Urinary bladder (tissue), 4 donors: Measurements from ENCODE around the gene OR6Q1. TPM values are rescaled to one million over a fixed set of nuclear protein-coding genes. Genes with fewer than 3 reads are reported as not detected.

Experiments
- DNase-seq: peaks from one replicate; pipeline ENCODE4 v3.0.0-alpha.2; 2015; ENCODE audit errors: extremely low spot score
- H3K27ac ChIP-seq: one replicate; pipeline ENCODE4 v1.5.1; 2013; ENCODE audit warnings: low read depth, mild to moderate bottlenecking, moderate library complexity
- H3K36me3 ChIP-seq: one replicate; pipeline ENCODE4 v1.6.1; 2013; ENCODE audit warnings: mild to moderate bottlenecking, moderate library complexity; ENCODE audit not compliant: insufficient read depth
- H3K4me1 ChIP-seq: one replicate; pipeline ENCODE4 v1.6.1; 2013; ENCODE audit warnings: mild to moderate bottlenecking, moderate library complexity; ENCODE audit not compliant: insufficient read depth
- H3K4me3 ChIP-seq: one replicate; pipeline ENCODE4 v1.5.1; 2013; ENCODE audit warnings: low read depth, low read length
- WGBS: extraction: QIAGEN DNeasy Blood & Tissue Kit; methylation state at CpG from one replicate; pipeline ENCODE4 v1.1.7; 2013; 5-methylcytosine and 5-hydroxymethylcytosine counted together
- polyA plus RNA-seq: library from polyadenylated mRNA; stranded (reverse); fragments of 200-250 nt; gene quantifications from one replicate; pipeline ENCODE4 v1.2.3, GENCODE V29; 2013
- small RNA-seq: library from RNA; depleted of rRNA; stranded (forward); fragments of <200 nt; gene quantifications from one replicate; pipeline ENCODE3, GENCODE V24; 2014
- total RNA-seq: library from RNA; depleted of rRNA; stranded (reverse); fragments of >200 nt; gene quantifications from one replicate; pipeline ENCODE4 v1.2.3, GENCODE V29; 2014
- donor health status: healthy with polysubstance abuse.
- donor health status: healthy.

OR6Q1 gene
- total and polyA plus RNA-seq, 2 donors, result not detected

DNA sequence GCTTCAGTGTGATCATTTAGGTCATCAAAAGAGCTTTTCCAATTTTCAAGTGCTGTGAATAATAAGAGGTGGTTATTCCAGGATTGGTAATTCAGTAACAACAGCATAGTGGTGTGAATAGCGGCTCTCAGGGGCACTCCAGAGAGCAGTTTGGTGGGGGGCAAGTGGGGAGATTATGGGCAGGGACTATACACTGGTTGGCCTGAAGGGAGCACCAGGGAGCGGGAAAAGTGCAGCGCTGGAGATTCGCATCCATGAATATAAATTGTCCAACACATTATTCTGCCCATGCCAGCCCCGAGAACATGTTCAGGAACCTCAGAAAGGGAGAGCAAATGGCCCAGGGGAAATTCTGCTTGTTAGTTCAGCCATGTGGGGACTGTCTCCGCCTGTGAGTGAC is 37.9 kb downstream of the OR6Q1 start:
- Histone ChIP-seq H3K27ac (no peak overlapping the region), H3K4me3 (no peak overlapping the region), H3K4me1 (no peaks in the 10 kb centered on the region), H3K36me3 (no peaks in the 10 kb centered on the region)
- DNase-seq, result no peak
- 92% methylated on average over 6 of the region's 6 CpGs for WGBS

DNA sequence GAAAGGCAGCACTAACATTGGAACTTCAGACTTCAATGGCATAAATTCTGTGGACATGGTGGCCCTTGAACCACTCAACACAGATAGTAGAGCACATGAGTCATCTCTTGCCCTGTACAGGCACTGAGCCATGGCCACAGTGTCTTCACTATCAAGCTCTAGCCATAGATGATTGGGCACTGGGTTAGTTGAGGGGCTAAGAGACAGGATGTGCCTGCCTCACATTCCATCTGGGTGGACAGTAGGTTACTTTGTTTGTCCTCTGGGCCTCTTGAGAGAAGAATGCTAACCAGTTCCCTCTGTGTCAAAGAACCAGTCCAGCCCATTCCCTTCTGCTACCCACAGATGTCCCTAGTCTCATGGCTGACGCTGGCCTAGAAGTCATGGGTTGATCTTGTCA is 39.8 kb downstream of the OR6Q1 start:
- Histone ChIP-seq H3K36me3 (no peaks in the 10 kb centered on the region), H3K4me1 (no peaks in the 10 kb centered on the region), H3K4me3 (no peak overlapping the region), H3K27ac (no peak overlapping the region)
- no peak for DNase-seq
- WGBS, result 85% methylated on average over 1 of the region's 1 CpG

DNA sequence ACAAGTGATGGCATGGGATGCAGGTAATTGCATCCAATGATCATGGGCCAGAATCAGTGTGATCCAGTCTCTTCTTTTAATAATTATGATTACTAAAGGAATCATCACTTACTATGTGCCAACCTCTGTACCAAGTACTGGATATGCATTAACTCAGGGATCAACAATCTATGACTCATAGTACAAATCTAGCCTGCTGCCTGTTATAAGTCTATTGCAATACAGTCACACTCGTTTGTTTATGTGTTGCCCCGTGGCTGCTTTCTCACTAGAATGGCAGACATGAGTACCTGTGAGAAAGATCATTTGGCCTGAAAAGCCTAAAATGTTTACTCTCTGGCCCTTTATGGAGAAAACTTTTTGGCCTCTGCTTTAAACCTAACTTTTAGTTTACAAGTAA is 45.0 kb downstream of the OR6Q1 start:
- H3K36me3 ChIP-seq, result no peaks in the 10 kb centered on the region
- H3K27ac ChIP-seq, result no peak overlapping the region
- no peak overlapping the region for H3K4me3 ChIP-seq
- no peak for DNase-seq
- H3K4me1 ChIP-seq, result no peaks in the 10 kb centered on the region
- 31% methylated on average over 2 of the region's 2 CpGs for WGBS

Small RNAs within 50 kb of the gene (small RNA-seq; reads per million reads assigned to genes)
- gene RNU6-899P, result not detected

Other genes with a start within 250 kb of the OR6Q1 start
- gene OR9Q1, start 7.1 kb upstream of the OR6Q1 start, total RNA-seq, result not detected
- not detected for gene OR9Q1, start 7.1 kb upstream of the OR6Q1 start, polyA plus RNA-seq
- not detected for gene OR9I1, start 94.6 kb downstream of the OR6Q1 start, total RNA-seq
- not detected for gene OR9I1, start 94.6 kb downstream of the OR6Q1 start, polyA plus RNA-seq
- gene OR9Q2, start 158.1 kb downstream of the OR6Q1 start, total RNA-seq, result not detected
- not detected for gene OR9Q2, start 158.1 kb downstream of the OR6Q1 start, polyA plus RNA-seq
- gene OR1S2, start 173.2 kb downstream of the OR6Q1 start, total RNA-seq, result not detected
- gene OR1S2, start 173.2 kb downstream of the OR6Q1 start, polyA plus RNA-seq, result not detected
- not detected for gene OR1S1, start 181.8 kb downstream of the OR6Q1 start, total RNA-seq
- not detected for gene OR1S1, start 181.8 kb downstream of the OR6Q1 start, polyA plus RNA-seq
- gene OR10Q1, start 198.0 kb downstream of the OR6Q1 start, total RNA-seq, result not detected
- gene OR10Q1, start 198.0 kb downstream of the OR6Q1 start, polyA plus RNA-seq, result not detected
- gene OR10W1, start 237.3 kb downstream of the OR6Q1 start, total RNA-seq, result not detected
- not detected for gene OR10W1, start 237.3 kb downstream of the OR6Q1 start, polyA plus RNA-seq